K562 (cell line): ENCODE measurements around the gene RAD54L. TPM values are rescaled to one million over a fixed set of nuclear protein-coding genes. Genes with fewer than 3 reads are reported as not detected.

Source experiments
- CXXC5 ChIP-seq: fragments of 250-450 bp; sonication (Bioruptor Pico); IDR thresholded peaks from 2 replicates; pipeline ENCODE4 v1.8.0; 2022; ENCODE audit warnings: inconsistent platforms, mild to moderate bottlenecking, moderate library complexity
- FOXK2 ChIP-seq, 2 experiments: fragments of 450-650 bp; IDR thresholded peaks in 1 of 2; conservative IDR thresholded peaks in 1 of 2; 2 replicates each; pipeline ENCODE4 v1.6.1; 2016; ENCODE audit warnings: low read depth in 2 of 2, mild to moderate bottlenecking in 1 of 2
- PHTF2 ChIP-seq: fragments of 250-450 bp; sonication (Bioruptor Pico); IDR thresholded peaks from 2 replicates; pipeline ENCODE4 v1.5.0; 2021; ENCODE audit warnings: mild to moderate bottlenecking
- TAL1 ChIP-seq: fragments of 450-650 bp; IDR thresholded peaks from 2 replicates; pipeline ENCODE4 v1.6.1; 2016; ENCODE audit warnings: mild to moderate bottlenecking
- TEAD1 ChIP-seq, 2 experiments: fragments of 450-650 bp in 1 of 2; sonication (generic) in 1 of 2; formaldehyde crosslinking; IDR thresholded peaks; 2 replicates each; pipeline versions ENCODE4 v1.4.0 to v1.8.0; 2020 to 2022; ENCODE audit warnings: mild to moderate bottlenecking in 2 of 2, missing genetic modification reagents in 1 of 2
- TEAD4 ChIP-seq, 2 experiments: sonication (generic) in 1 of 2; formaldehyde crosslinking in 1 of 2; IDR thresholded peaks; 2 replicates each; pipeline versions ENCODE4 v1.6.1 to v1.8.0; 2012 to 2022; ENCODE audit warnings: borderline replicate concordance in 1 of 2, inconsistent platforms in 1 of 2, low read length in 1 of 2, mild to moderate bottlenecking in 1 of 2, missing genetic modification reagents in 1 of 2
- ZC3H4 ChIP-seq: sonication (generic); formaldehyde crosslinking; IDR thresholded peaks from 2 replicates; pipeline ENCODE4 v1.9.0; 2021; ENCODE audit warnings: missing genetic modification reagents, borderline replicate concordance
- polyA plus RNA-seq, 8 experiments: library from polyadenylated mRNA; depleted of rRNA in 4 of 8; stranded (reverse) in 5 of 8; unstranded in 3 of 8; fragments of >200 nt; fragmentation: Nextera tagmentation in 2 of 8; fragmentation: Illumina TruSeq in 1 of 8; extraction: Ambion mirVana in 2 of 8; extraction: Trizol in 1 of 8; gene quantifications; 2 replicates each; pipeline versions ENCODE4 v1.2.1 to v1.2.3, GENCODE V29; 2011 to 2014; ENCODE audit warnings: inconsistent platforms in 1 of 8, missing spikeins in 1 of 8
- total RNA-seq, 7 experiments: library from RNA; depleted of rRNA in 6 of 7; stranded (reverse); fragments of >200 nt in 6 of 7; fragmentation: Illumina TruSeq in 2 of 7; extraction: Trizol in 2 of 7; gene quantifications; 2 replicates each; pipeline versions ENCODE4 v1.2.1 to v1.2.3, GENCODE V29; 2011 to 2021; ENCODE audit warnings: low replicate concordance in 1 of 7
- TF ChIP-seq, protein P1 (sequence below): sonication (generic); formaldehyde crosslinking; IDR thresholded peaks from 2 replicates; pipeline ENCODE4 v1.8.1; 2022; ENCODE audit warnings: missing genetic modification reagents
- TF ChIP-seq, protein P2 (sequence below): sonication (generic); formaldehyde crosslinking; IDR thresholded peaks from 2 replicates; pipeline ENCODE4 v1.8.0; 2023; ENCODE audit warnings: mild to moderate bottlenecking, missing genetic modification reagents
- TF ChIP-seq, protein P3 (sequence below): fragments of 450-650 bp; IDR thresholded peaks from 2 replicates; pipeline ENCODE4 v1.7.1; 2018; ENCODE audit warnings: mild to moderate bottlenecking, low read depth; ENCODE audit not compliant: partially characterized antibody
- TF ChIP-seq, protein P4 (sequence below): sonication (generic); formaldehyde crosslinking; IDR thresholded peaks from 2 replicates; pipeline ENCODE4 v1.8.0; 2022; ENCODE audit warnings: missing genetic modification reagents, mild to moderate bottlenecking, borderline replicate concordance
- TF ChIP-seq, protein P5 (sequence below): sonication (generic); formaldehyde crosslinking; IDR thresholded peaks from 2 replicates; pipeline ENCODE4 v1.8.1; 2022; ENCODE audit warnings: missing genetic modification reagents
- TF ChIP-seq, protein P6 (sequence below): fragments of 450-650 bp; conservative IDR thresholded peaks from 2 replicates; pipeline ENCODE4 v1.6.1; 2016; ENCODE audit warnings: missing genetic modification characterization, low read depth, mild to moderate bottlenecking, control low read depth, missing compliant biosample characterization

Gene RAD54L
- total and polyA plus RNA-seq, 9 of the 15 experiments (the other 6 are each of a cell fraction or from before 2014, with no cell fraction given): 17.9 to 92.3 (median 37.5) TPM

DNA sequence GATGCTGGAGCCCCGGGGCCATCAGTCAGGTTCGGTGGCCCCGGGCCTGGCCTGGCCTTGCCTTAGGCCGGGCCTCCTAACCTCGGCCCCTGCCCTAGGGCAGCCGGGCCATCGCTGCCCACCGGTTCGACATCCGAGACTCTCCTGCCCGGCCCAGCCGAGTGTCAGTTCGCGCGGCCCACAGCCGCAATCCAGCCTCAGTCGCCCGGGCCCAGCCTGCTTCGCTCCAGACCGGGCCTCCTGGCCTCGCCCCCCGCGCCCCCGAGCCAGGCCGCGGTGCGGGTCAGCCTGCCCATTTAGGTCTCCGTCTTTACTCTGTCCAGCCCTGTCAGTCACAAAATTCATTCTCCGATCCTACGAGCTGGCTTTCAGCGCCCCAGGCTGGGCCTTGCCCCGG lies 55.1 kb downstream of the RAD54L start (continued):
- TF ChIP-seq, protein P1, sequence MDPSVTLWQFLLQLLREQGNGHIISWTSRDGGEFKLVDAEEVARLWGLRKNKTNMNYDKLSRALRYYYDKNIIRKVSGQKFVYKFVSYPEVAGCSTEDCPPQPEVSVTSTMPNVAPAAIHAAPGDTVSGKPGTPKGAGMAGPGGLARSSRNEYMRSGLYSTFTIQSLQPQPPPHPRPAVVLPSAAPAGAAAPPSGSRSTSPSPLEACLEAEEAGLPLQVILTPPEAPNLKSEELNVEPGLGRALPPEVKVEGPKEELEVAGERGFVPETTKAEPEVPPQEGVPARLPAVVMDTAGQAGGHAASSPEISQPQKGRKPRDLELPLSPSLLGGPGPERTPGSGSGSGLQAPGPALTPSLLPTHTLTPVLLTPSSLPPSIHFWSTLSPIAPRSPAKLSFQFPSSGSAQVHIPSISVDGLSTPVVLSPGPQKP: no peak
- no peak for TF ChIP-seq TEAD4 (IDR thresholded peaks at IDR 0.05; ENCODE audit: low read length)
- 0 out of 2 replicates have a peak, but pooled peaks have one; percentile 82 for TF ChIP-seq TEAD4 (CRISPR knock-in tag; IDR thresholded peaks at IDR 0.05; ENCODE audit: borderline replicate concordance)
- no peak for TF ChIP-seq TAL1
- TF ChIP-seq, protein P2, sequence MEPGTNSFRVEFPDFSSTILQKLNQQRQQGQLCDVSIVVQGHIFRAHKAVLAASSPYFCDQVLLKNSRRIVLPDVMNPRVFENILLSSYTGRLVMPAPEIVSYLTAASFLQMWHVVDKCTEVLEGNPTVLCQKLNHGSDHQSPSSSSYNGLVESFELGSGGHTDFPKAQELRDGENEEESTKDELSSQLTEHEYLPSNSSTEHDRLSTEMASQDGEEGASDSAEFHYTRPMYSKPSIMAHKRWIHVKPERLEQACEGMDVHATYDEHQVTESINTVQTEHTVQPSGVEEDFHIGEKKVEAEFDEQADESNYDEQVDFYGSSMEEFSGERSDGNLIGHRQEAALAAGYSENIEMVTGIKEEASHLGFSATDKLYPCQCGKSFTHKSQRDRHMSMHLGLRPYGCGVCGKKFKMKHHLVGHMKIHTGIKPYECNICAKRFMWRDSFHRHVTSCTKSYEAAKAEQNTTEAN (CRISPR knock-in tag): peak; percentile 2; the same call in 1 of the 2 replicates
- TF ChIP-seq PHTF2 (CRISPR knock-in tag): no peak
- TF ChIP-seq, protein P3, sequence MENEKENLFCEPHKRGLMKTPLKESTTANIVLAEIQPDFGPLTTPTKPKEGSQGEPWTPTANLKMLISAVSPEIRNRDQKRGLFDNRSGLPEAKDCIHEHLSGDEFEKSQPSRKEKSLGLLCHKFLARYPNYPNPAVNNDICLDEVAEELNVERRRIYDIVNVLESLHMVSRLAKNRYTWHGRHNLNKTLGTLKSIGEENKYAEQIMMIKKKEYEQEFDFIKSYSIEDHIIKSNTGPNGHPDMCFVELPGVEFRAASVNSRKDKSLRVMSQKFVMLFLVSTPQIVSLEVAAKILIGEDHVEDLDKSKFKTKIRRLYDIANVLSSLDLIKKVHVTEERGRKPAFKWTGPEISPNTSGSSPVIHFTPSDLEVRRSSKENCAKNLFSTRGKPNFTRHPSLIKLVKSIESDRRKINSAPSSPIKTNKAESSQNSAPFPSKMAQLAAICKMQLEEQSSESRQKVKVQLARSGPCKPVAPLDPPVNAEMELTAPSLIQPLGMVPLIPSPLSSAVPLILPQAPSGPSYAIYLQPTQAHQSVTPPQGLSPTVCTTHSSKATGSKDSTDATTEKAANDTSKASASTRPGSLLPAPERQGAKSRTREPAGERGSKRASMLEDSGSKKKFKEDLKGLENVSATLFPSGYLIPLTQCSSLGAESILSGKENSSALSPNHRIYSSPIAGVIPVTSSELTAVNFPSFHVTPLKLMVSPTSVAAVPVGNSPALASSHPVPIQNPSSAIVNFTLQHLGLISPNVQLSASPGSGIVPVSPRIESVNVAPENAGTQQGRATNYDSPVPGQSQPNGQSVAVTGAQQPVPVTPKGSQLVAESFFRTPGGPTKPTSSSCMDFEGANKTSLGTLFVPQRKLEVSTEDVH: no peak
- no peak for TF ChIP-seq CXXC5 (CRISPR knock-in tag)
- no peak for TF ChIP-seq FOXK2 (conservative IDR thresholded peaks at IDR 0.05 in 1 of 2, IDR thresholded peaks at IDR 0.05 in 1 of 2; ENCODE audit: low read depth in 2 of 2)
- TF ChIP-seq, protein P4, sequence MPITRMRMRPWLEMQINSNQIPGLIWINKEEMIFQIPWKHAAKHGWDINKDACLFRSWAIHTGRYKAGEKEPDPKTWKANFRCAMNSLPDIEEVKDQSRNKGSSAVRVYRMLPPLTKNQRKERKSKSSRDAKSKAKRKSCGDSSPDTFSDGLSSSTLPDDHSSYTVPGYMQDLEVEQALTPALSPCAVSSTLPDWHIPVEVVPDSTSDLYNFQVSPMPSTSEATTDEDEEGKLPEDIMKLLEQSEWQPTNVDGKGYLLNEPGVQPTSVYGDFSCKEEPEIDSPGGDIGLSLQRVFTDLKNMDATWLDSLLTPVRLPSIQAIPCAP: 0 out of 2 replicates have a peak, but pooled peaks have one; percentile 5
- TF ChIP-seq, protein P5, sequence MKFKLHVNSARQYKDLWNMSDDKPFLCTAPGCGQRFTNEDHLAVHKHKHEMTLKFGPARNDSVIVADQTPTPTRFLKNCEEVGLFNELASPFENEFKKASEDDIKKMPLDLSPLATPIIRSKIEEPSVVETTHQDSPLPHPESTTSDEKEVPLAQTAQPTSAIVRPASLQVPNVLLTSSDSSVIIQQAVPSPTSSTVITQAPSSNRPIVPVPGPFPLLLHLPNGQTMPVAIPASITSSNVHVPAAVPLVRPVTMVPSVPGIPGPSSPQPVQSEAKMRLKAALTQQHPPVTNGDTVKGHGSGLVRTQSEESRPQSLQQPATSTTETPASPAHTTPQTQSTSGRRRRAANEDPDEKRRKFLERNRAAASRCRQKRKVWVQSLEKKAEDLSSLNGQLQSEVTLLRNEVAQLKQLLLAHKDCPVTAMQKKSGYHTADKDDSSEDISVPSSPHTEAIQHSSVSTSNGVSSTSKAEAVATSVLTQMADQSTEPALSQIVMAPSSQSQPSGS (CRISPR knock-in tag): peak; percentile 72; the same call in 1 of the 2 replicates
- TF ChIP-seq, protein P6, sequence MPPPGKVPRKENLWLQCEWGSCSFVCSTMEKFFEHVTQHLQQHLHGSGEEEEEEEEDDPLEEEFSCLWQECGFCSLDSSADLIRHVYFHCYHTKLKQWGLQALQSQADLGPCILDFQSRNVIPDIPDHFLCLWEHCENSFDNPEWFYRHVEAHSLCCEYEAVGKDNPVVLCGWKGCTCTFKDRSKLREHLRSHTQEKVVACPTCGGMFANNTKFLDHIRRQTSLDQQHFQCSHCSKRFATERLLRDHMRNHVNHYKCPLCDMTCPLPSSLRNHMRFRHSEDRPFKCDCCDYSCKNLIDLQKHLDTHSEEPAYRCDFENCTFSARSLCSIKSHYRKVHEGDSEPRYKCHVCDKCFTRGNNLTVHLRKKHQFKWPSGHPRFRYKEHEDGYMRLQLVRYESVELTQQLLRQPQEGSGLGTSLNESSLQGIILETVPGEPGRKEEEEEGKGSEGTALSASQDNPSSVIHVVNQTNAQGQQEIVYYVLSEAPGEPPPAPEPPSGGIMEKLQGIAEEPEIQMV (tag): no peak
- 0 out of 4 replicates have a peak, but pooled peaks of 1 of the 2 experiments have one; percentile 7 for TF ChIP-seq TEAD1 (CRISPR knock-in tag; IDR thresholded peaks at IDR 0.05)
- TF ChIP-seq ZC3H4 (CRISPR knock-in tag): peak; percentile 79; the same call in 1 of the 2 replicates
